ENCODE results near the gene GARIN5A. TPM values are rescaled to one million over a fixed set of nuclear protein-coding genes. Genes with fewer than 3 reads are reported as not detected.

Gene GARIN5A
- total and polyA plus RNA-seq, 2 experiments from 2014 or later: 13.3 to 25.0 TPM

- Mint-ChIP-seq H3K36me3 (ENCODE audit: low read depth) (peaks cover 15% of the 10 kb centered on the region), H3K4me1 (peaks cover 15% of the 10 kb centered on the region), H3K27me3 (ENCODE audit: insufficient read depth, low read depth, poor library complexity) (peaks cover 18% of the 10 kb centered on the region), H3K9me3 (peaks cover 40% of the 10 kb centered on the region), H3K4me3 (no peak overlapping the region), H3K27ac (no peak overlapping the region)
- Histone ChIP-seq H3K36me3 (ENCODE audit: insufficient read depth) (no peaks in the 10 kb centered on the region), H3K4me3 (no peak overlapping the region), H2AFZ (no peak overlapping the region), H3K27me3 (ENCODE audit: insufficient read depth) (peaks cover 5% of the 10 kb centered on the region), H3K4me2 (no peak overlapping the region), H4K20me1 (replicated peaks; ENCODE audit: insufficient read depth) (no peaks in the 10 kb centered on the region), H3K27ac (ENCODE audit: low read depth) (no peak overlapping the region), H3K79me2 (replicated peaks; ENCODE audit: insufficient read depth) (no peaks in the 10 kb centered on the region), H3F3A (replicated peaks; ENCODE audit: low read depth) (0 out of 2 replicates have a peak, but pooled peaks cover 6% of the 10 kb centered on the region), H3K9me2 (ENCODE audit: insufficient read depth) (0 out of 2 replicates have a peak, but pooled peaks cover 3% of the 10 kb centered on the region), H3K4me1 (ENCODE audit: insufficient read depth) (peaks cover 19% of the 10 kb centered on the region)
- ATAC-seq (no peak), DNase-seq (ENCODE audit: low spot score) (no peak)
- TF ChIP-seq NANOG (IDR thresholded peaks at IDR 0.05; ENCODE audit: borderline replicate concordance): no peak
- TF ChIP-seq ZNF331 (CRISPR knock-in tag; IDR thresholded peaks at IDR 0.05; ENCODE audit: low read depth): no peak
- no peak for TF ChIP-seq ZNF462 (CRISPR knock-in tag; IDR thresholded peaks at IDR 0.05)
- TF ChIP-seq JUNB (IDR thresholded peaks at IDR 0.05; ENCODE audit: unreplicated experiment): no peak
- no peak for TF ChIP-seq ZNF114 (CRISPR knock-in tag; IDR thresholded peaks at IDR 0.05)
- no peak for TF ChIP-seq POLR2AphosphoS5 (IDR thresholded peaks at IDR 0.05; ENCODE audit: low read depth)
- no peak for TF ChIP-seq CTCF (conservative IDR thresholded peaks at IDR 0.05; ENCODE audit: low read depth in 2 of 2)
- no peak for TF ChIP-seq EZH2phosphoT487 (IDR thresholded peaks at IDR 0.05; ENCODE audit: unreplicated experiment)
- TF ChIP-seq REST (IDR thresholded peaks at IDR 0.05; ENCODE audit: unreplicated experiment): no peak
- TF ChIP-seq EZH2 (IDR thresholded peaks at IDR 0.05; ENCODE audit: low read depth, unreplicated experiment): no peak
- no peak for TF ChIP-seq CREB1 (CRISPR knock-in tag; IDR thresholded peaks at IDR 0.05; ENCODE audit: low read depth)
- no peak for TF ChIP-seq ETS1 (IDR thresholded peaks at IDR 0.05)
- TF ChIP-seq STAT1 (IDR thresholded peaks at IDR 0.05; ENCODE audit: unreplicated experiment): no peak
Observed at GRCh38 chr19:50435627-50436026, 41.0 kb downstream of the GARIN5A start.
